Measurements from ENCODE around the gene LRRTM4.

DNA sequence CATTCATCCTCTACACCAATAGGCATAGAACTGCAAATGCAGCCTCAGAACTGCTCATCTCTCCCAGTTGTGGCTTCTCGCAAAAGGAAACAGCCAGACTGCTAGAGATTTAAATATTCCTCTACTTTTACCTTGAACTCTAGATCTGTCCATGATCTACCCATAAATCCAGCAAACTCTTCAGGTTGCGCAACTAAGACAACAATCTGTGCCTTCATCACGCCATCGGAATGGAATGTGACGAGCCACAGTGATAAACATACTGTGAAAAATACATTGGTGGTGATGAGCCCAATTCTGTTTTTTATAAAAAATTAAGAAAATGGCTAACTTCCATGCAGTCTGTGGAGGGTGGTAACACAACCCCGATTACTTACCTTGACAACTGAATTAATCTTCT, 626.7 kb downstream of the LRRTM4 start:
- TF ChIP-seq FOXJ3 (CRISPR knock-in tag; IDR thresholded peaks at IDR 0.05; ENCODE audit: borderline replicate concordance) (no peak), NFYB (CRISPR knock-in tag; conservative IDR thresholded peaks at IDR 0.05; ENCODE audit: low read depth) (no peak), JUN (CRISPR knock-in tag; IDR thresholded peaks at IDR 0.05) (no peak), IRF2 (CRISPR knock-in tag; IDR thresholded peaks at IDR 0.05; ENCODE audit: borderline replicate concordance, low read depth) (no peak)
- TF ChIP-seq, protein P1, sequence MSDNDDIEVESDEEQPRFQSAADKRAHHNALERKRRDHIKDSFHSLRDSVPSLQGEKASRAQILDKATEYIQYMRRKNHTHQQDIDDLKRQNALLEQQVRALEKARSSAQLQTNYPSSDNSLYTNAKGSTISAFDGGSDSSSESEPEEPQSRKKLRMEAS (CRISPR knock-in tag; IDR thresholded peaks at IDR 0.05), result no peak
- TF ChIP-seq, protein P2, sequence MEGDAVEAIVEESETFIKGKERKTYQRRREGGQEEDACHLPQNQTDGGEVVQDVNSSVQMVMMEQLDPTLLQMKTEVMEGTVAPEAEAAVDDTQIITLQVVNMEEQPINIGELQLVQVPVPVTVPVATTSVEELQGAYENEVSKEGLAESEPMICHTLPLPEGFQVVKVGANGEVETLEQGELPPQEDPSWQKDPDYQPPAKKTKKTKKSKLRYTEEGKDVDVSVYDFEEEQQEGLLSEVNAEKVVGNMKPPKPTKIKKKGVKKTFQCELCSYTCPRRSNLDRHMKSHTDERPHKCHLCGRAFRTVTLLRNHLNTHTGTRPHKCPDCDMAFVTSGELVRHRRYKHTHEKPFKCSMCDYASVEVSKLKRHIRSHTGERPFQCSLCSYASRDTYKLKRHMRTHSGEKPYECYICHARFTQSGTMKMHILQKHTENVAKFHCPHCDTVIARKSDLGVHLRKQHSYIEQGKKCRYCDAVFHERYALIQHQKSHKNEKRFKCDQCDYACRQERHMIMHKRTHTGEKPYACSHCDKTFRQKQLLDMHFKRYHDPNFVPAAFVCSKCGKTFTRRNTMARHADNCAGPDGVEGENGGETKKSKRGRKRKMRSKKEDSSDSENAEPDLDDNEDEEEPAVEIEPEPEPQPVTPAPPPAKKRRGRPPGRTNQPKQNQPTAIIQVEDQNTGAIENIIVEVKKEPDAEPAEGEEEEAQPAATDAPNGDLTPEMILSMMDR (IDR thresholded peaks at IDR 0.05), result no peak

Data from WTC11 (cell line).